ENCODE results near the gene TACC2. TPM values are rescaled to one million over a fixed set of nuclear protein-coding genes. Genes with fewer than 3 reads are reported as not detected.

TACC2 gene
- total and polyA plus RNA-seq, 2 donors (not counting 3 experiments of a cell fraction or from before 2014, with no cell fraction given): 14.4 to 46.2 TPM

DNA sequence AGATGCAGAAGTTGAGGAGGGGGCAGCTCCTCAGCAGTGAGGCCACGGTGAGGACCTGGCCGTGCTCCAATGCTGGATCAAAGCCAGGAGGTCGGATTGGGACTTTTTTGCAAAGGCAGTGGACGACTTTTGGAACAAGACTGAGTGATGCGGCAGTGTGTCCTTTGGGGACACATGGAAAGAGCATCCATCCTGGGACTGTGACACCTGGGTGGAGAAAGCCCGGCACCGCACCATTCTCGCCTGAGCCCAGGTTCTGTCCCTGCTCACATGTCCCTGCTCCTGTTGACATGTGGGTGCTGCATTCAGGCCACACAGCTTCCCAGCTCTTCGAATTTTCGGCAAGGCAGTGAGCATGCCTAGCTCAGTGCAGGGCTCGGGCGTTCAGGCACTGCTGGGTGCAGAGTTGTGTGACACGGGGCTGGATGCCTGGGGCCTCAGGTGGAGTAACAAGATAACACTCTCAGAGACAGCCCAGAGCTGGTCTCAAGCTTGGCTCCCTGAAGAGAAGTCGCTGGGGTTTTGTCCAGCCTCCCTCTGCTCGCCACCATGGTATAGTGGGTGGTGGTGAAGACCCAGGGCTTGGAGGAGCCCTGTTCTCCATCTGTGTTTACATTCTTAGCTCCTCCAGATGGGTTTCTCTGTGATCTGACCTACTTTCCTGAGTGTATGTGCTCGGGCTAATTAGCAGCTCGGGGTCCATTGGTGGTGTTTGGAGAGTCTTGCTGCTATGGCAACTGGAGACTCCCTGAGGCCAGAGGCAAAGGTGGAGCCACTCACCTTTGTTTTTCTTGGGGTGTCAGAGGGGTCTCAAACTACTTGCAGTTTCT, 170.4 kb downstream of the TACC2 start:
- no peak for FAIRE-seq
- H3K27me3 ChIP-seq (ENCODE audit: control insufficient read depth in 2 of 2, insufficient read depth in 2 of 2, low read length in 2 of 2): no peaks in the 10 kb centered on the region
- dilution Hi-C loops (cut with MboI; ENCODE audit: extremely low pct_ligation_motif_present, low sequenced_read_pairs) (no loop called here), intact Hi-C loops (cut with micrococcal nuclease) (no loop called here)
- no peak overlapping the region for H2AFZ ChIP-seq (ENCODE audit: low read depth, low read length)
- POLR2A ChIA-PET: no interaction called here
- H4K20me1 ChIP-seq (replicated peaks; ENCODE audit: control insufficient read depth, extremely low read depth, insufficient read depth, low read length): no peaks in the 10 kb centered on the region
- no peaks in the 10 kb centered on the region for H3K79me2 ChIP-seq (ENCODE audit: control insufficient read depth, insufficient read depth, low read length)
- no peak overlapping the region for H3K9ac ChIP-seq (replicated peaks; ENCODE audit: extremely low read depth, insufficient read depth, low read length)
- no peak overlapping the region for H3K4me2 ChIP-seq (ENCODE audit: insufficient read depth, low read length)
- H3K9me1 ChIP-seq (replicated peaks; ENCODE audit: control insufficient read depth, extremely low read depth, insufficient read depth, low read length): no peaks in the 10 kb centered on the region
- H3K4me1 ChIP-seq (ENCODE audit: control insufficient read depth, extremely low read depth, insufficient read depth, low read length): peaks cover 8% of the 10 kb centered on the region
- CTCF ChIA-PET: no interaction called here
- TF ChIP-seq, protein P1, sequence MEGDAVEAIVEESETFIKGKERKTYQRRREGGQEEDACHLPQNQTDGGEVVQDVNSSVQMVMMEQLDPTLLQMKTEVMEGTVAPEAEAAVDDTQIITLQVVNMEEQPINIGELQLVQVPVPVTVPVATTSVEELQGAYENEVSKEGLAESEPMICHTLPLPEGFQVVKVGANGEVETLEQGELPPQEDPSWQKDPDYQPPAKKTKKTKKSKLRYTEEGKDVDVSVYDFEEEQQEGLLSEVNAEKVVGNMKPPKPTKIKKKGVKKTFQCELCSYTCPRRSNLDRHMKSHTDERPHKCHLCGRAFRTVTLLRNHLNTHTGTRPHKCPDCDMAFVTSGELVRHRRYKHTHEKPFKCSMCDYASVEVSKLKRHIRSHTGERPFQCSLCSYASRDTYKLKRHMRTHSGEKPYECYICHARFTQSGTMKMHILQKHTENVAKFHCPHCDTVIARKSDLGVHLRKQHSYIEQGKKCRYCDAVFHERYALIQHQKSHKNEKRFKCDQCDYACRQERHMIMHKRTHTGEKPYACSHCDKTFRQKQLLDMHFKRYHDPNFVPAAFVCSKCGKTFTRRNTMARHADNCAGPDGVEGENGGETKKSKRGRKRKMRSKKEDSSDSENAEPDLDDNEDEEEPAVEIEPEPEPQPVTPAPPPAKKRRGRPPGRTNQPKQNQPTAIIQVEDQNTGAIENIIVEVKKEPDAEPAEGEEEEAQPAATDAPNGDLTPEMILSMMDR (IDR thresholded peaks at IDR 0.05; ENCODE audit: extremely low read depth in 1 of 2, insufficient read depth in 1 of 2, low read depth in 1 of 2, low read length in 2 of 2): no peak
- TF ChIP-seq POLR2A (IDR thresholded peaks at IDR 0.05; ENCODE audit: low read depth, low read length): no peak
- TF ChIP-seq MYC (IDR thresholded peaks at IDR 0.05; ENCODE audit: low read depth, low read length): no peak
- no peak for TF ChIP-seq JUN (IDR thresholded peaks at IDR 0.05; ENCODE audit: borderline replicate concordance, insufficient read depth, insufficient read length, low read depth)
- TF ChIP-seq POLR2AphosphoS5 (IDR thresholded peaks at IDR 0.05; ENCODE audit: insufficient read depth, low read depth, low read length): no peak
- no peak for TF ChIP-seq EZH2 (IDR thresholded peaks at IDR 0.05; ENCODE audit: borderline replicate concordance, low read depth, low read length, severe bottlenecking)
- TF ChIP-seq, protein P2, sequence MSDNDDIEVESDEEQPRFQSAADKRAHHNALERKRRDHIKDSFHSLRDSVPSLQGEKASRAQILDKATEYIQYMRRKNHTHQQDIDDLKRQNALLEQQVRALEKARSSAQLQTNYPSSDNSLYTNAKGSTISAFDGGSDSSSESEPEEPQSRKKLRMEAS (IDR thresholded peaks at IDR 0.05; ENCODE audit: insufficient read depth, insufficient read length): no peak
- no peak for TF ChIP-seq FOS (IDR thresholded peaks at IDR 0.05; ENCODE audit: borderline replicate concordance, insufficient read depth, low read length)
- TF ChIP-seq GATA2 (IDR thresholded peaks at IDR 0.05; ENCODE audit: insufficient read depth, insufficient read length, low read depth, low read length): no peak
- BruUV-seq (replicated peaks): no TSS peak
- H3K36me3 ChIP-seq (ENCODE audit: control insufficient read depth in 2 of 2, extremely low read depth in 1 of 2, insufficient read depth in 2 of 2, low read length in 2 of 2): no peaks in the 10 kb centered on the region
- H3K4me3 ChIP-seq (replicated peaks in 1 of 3; ENCODE audit: insufficient read depth in 1 of 3, low read depth in 1 of 3, low read length in 3 of 3): no peak overlapping the region
- no peak for DNase-seq (ENCODE audit: low read depth, low spot score)
- H3K27ac ChIP-seq (ENCODE audit: insufficient read depth, low read depth, low read length): no peak overlapping the region
- H3K9me3 ChIP-seq (replicated peaks; ENCODE audit: control insufficient read depth, insufficient read depth, low read length): no peaks in the 10 kb centered on the region
